ENCODE data around the gene OR10AG1.

OR10AG1 gene
- total RNA-seq = 0 reads per million in 3 donors

DNA sequence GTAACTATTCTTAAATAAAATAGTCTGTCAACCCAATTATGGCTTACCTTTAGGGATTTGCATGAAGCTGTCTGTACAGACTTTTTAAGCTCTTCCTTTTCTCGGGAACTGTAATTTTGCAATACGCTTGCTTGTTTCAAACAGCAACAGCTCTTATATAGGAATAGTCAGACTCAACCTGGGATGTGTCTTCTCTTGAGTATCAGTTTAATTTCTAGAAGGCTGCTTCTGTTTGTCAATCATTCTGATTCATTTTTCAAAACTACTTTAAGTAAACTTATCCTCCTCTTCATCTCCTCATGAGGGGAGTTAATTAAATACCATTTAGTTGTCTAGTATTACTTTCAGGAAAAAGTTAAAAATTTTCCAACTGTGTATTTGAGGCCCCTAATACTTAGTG, at the start of gene OR10AG1:
Gene OR10AG1, minus strand, starts transcription at position 101 of the 400 bp plus-strand sequence. Its CDS starts 38 bp downstream, at position 63.
- Histone ChIP-seq H3K9me3 (ENCODE audit: control insufficient read depth, low read length) (no peaks in the 10 kb centered on the region), H3K36me3 (ENCODE audit: control insufficient read depth, insufficient read depth, low read length) (no peaks in the 10 kb centered on the region)
- DNase-seq = no peak

GRCh38 chr11:56013805-56014204, 44.1 kb upstream of the OR10AG1 start:
- no peaks in the 10 kb centered on the region for H3K4me1 ChIP-seq (ENCODE audit: control insufficient read depth, insufficient read depth, low read length, poor library complexity, severe bottlenecking)
- no peaks in the 10 kb centered on the region for H3K27me3 ChIP-seq (replicated peaks; ENCODE audit: control insufficient read depth, insufficient read depth, low read length, poor library complexity, severe bottlenecking)
- DNase-seq = no peak
- H3K9me3 ChIP-seq (ENCODE audit: control insufficient read depth, low read length) = no peaks in the 10 kb centered on the region
- H3K27ac ChIP-seq (ENCODE audit: insufficient read depth, low read length, poor library complexity, severe bottlenecking) = no peak overlapping the region
- H3K36me3 ChIP-seq (ENCODE audit: control insufficient read depth, insufficient read depth, low read length) = no peaks in the 10 kb centered on the region
- H3K4me3 ChIP-seq (ENCODE audit: insufficient read depth, low read depth, low read length, poor library complexity, severe bottlenecking) = no peak overlapping the region

More for the DNA sequence above, at the start of gene OR10AG1:
- Histone ChIP-seq H3K4me1 (ENCODE audit: control insufficient read depth, insufficient read depth, low read length, poor library complexity, severe bottlenecking) (no peaks in the 10 kb centered on the region), H3K27me3 (replicated peaks; ENCODE audit: control insufficient read depth, insufficient read depth, low read length, poor library complexity, severe bottlenecking) (no peaks in the 10 kb centered on the region), H3K27ac (ENCODE audit: insufficient read depth, low read length, poor library complexity, severe bottlenecking) (no peak within 1 kb of the TSS), H3K4me3 (ENCODE audit: insufficient read depth, low read depth, low read length, poor library complexity, severe bottlenecking) (no peak within 1 kb of the TSS)

DNA sequence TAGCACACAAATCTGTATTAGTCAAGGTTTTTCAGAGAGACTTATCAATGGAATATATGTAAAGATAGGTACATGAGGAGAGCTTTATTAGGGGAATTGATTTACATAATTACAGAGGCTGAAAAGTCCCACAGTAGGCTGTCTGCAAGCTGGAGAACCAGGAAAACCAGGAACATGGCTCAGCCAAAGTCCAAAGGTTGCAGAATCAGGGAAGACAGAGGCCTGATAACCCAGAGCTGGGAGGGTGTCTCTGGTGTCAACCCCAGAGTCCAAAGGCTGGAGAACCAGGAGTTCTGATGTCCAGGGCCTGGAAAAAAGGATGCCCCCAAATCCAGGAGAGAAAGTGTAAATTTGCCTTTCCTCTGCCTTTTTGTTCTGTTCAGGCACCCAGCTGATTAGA, 41.0 kb upstream of the OR10AG1 start:
- Histone ChIP-seq H3K4me3 (ENCODE audit: insufficient read depth, low read depth, low read length, poor library complexity, severe bottlenecking) (no peak overlapping the region), H3K36me3 (ENCODE audit: control insufficient read depth, insufficient read depth, low read length) (no peaks in the 10 kb centered on the region), H3K27me3 (replicated peaks; ENCODE audit: control insufficient read depth, insufficient read depth, low read length, poor library complexity, severe bottlenecking) (no peaks in the 10 kb centered on the region), H3K9me3 (ENCODE audit: control insufficient read depth, low read length) (no peaks in the 10 kb centered on the region), H3K27ac (ENCODE audit: insufficient read depth, low read length, poor library complexity, severe bottlenecking) (no peak overlapping the region), H3K4me1 (ENCODE audit: control insufficient read depth, insufficient read depth, low read length, poor library complexity, severe bottlenecking) (no peaks in the 10 kb centered on the region)
- DNase-seq = no peak

DNA sequence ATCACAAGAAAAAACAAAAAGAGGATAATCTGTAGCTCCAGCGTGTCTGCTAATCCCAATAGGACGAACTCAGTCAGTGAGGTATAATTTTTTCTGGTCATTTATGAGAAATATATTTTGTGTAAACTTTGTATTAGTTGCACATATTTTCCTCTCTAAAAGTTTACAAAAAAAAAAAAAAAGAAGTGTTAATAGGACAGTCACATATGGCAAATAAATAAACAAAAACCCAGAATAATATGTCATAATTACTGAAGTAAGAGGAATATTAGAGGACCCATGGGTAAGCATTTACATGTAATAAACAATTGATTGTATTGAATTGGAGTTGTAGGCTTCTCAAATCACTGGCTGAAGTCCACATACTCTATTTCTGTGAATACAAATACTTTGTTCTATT, 24.8 kb upstream of the OR10AG1 start, which contains the start of gene OR5F1:
Gene OR5F1, minus strand, starts transcription at position 101 of the 400 bp plus-strand sequence. Its CDS starts 0 bp downstream, at position 101.
- Histone ChIP-seq H3K4me3 (ENCODE audit: insufficient read depth, low read depth, low read length, poor library complexity, severe bottlenecking) (no peak within 1 kb of the TSS), H3K36me3 (ENCODE audit: control insufficient read depth, insufficient read depth, low read length) (no peaks in the 10 kb centered on the region), H3K27ac (ENCODE audit: insufficient read depth, low read length, poor library complexity, severe bottlenecking) (no peak within 1 kb of the TSS), H3K27me3 (replicated peaks; ENCODE audit: control insufficient read depth, insufficient read depth, low read length, poor library complexity, severe bottlenecking) (no peaks in the 10 kb centered on the region), H3K4me1 (ENCODE audit: control insufficient read depth, insufficient read depth, low read length, poor library complexity, severe bottlenecking) (no peaks in the 10 kb centered on the region), H3K9me3 (ENCODE audit: control insufficient read depth, low read length) (no peaks in the 10 kb centered on the region)
- DNase-seq = no peak

GRCh38 chr11:55970935-55971334, 1.2 kb upstream of the OR10AG1 start:
- H3K27ac ChIP-seq (ENCODE audit: insufficient read depth, low read length, poor library complexity, severe bottlenecking) = no peak overlapping the region
- no peaks in the 10 kb centered on the region for H3K9me3 ChIP-seq (ENCODE audit: control insufficient read depth, low read length)
- H3K36me3 ChIP-seq (ENCODE audit: control insufficient read depth, insufficient read depth, low read length) = no peaks in the 10 kb centered on the region
- no peaks in the 10 kb centered on the region for H3K4me1 ChIP-seq (ENCODE audit: control insufficient read depth, insufficient read depth, low read length, poor library complexity, severe bottlenecking)
- no peaks in the 10 kb centered on the region for H3K27me3 ChIP-seq (replicated peaks; ENCODE audit: control insufficient read depth, insufficient read depth, low read length, poor library complexity, severe bottlenecking)
- no peak for DNase-seq
- H3K4me3 ChIP-seq (ENCODE audit: insufficient read depth, low read depth, low read length, poor library complexity, severe bottlenecking) = no peak overlapping the region

DNA sequence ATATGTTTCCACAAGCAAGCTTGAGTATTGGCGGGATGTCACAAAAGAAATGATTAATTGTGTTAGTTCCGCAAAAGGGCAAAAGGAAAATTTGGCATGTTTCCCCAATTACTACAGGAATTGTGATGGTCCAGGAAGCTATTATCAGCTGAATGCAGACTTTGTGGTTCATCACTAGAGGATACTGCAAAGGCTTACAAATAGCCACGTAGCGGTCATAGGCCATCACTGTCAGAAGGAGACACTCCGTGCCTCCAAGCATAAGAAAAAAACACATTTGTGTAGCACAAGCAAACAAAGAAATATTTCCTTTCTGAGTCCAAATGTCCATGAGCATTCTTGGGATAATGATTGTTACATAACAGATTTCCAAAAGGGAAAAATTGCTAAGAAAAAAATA, 1.8 kb downstream of the OR10AG1 start:
- H3K4me3 ChIP-seq (ENCODE audit: insufficient read depth, low read depth, low read length, poor library complexity, severe bottlenecking) = no peak overlapping the region
- no peaks in the 10 kb centered on the region for H3K4me1 ChIP-seq (ENCODE audit: control insufficient read depth, insufficient read depth, low read length, poor library complexity, severe bottlenecking)
- no peaks in the 10 kb centered on the region for H3K9me3 ChIP-seq (ENCODE audit: control insufficient read depth, low read length)
- no peak overlapping the region for H3K27ac ChIP-seq (ENCODE audit: insufficient read depth, low read length, poor library complexity, severe bottlenecking)
- H3K36me3 ChIP-seq (ENCODE audit: control insufficient read depth, insufficient read depth, low read length) = no peaks in the 10 kb centered on the region
- H3K27me3 ChIP-seq (replicated peaks; ENCODE audit: control insufficient read depth, insufficient read depth, low read length, poor library complexity, severe bottlenecking) = no peaks in the 10 kb centered on the region
- no peak for DNase-seq

DNA sequence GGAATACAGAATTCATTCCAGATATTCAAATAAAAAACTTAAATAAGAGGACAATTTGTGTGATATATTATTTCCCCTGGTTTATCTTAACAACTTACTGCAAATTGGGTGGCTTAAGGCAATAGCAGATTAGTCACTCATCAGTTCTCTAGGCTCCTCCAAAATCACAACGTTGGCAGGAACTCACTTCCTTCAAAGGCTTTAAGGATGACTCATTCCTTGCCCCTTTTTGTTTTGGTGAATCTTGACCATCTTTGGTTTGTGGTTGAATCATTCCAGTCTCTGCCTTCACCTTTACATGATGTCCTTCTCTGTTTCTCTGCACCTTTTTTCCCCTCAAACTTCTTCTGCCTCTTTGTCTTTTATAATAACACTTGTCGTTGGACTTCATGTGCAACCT, 3.4 kb downstream of the OR10AG1 start:
- H3K27me3 ChIP-seq (replicated peaks; ENCODE audit: control insufficient read depth, insufficient read depth, low read length, poor library complexity, severe bottlenecking) = no peaks in the 10 kb centered on the region
- no peaks in the 10 kb centered on the region for H3K36me3 ChIP-seq (ENCODE audit: control insufficient read depth, insufficient read depth, low read length)
- no peaks in the 10 kb centered on the region for H3K4me1 ChIP-seq (ENCODE audit: control insufficient read depth, insufficient read depth, low read length, poor library complexity, severe bottlenecking)
- DNase-seq = no peak
- no peaks in the 10 kb centered on the region for H3K9me3 ChIP-seq (ENCODE audit: control insufficient read depth, low read length)
- no peak overlapping the region for H3K27ac ChIP-seq (ENCODE audit: insufficient read depth, low read length, poor library complexity, severe bottlenecking)
- H3K4me3 ChIP-seq (ENCODE audit: insufficient read depth, low read depth, low read length, poor library complexity, severe bottlenecking) = no peak overlapping the region

GRCh38 chr11:55956521-55956920, 13.2 kb downstream of the OR10AG1 start:
- Histone ChIP-seq H3K27me3 (replicated peaks; ENCODE audit: control insufficient read depth, insufficient read depth, low read length, poor library complexity, severe bottlenecking) (no peaks in the 10 kb centered on the region), H3K27ac (ENCODE audit: insufficient read depth, low read length, poor library complexity, severe bottlenecking) (no peak overlapping the region), H3K9me3 (ENCODE audit: control insufficient read depth, low read length) (no peaks in the 10 kb centered on the region), H3K4me3 (ENCODE audit: insufficient read depth, low read depth, low read length, poor library complexity, severe bottlenecking) (no peak overlapping the region), H3K36me3 (ENCODE audit: control insufficient read depth, insufficient read depth, low read length) (no peaks in the 10 kb centered on the region), H3K4me1 (ENCODE audit: control insufficient read depth, insufficient read depth, low read length, poor library complexity, severe bottlenecking) (no peaks in the 10 kb centered on the region)
- no peak for DNase-seq

- Histone ChIP-seq H3K27me3 (replicated peaks; ENCODE audit: control insufficient read depth, insufficient read depth, low read length, poor library complexity, severe bottlenecking) (no peaks in the 10 kb centered on the region), H3K27ac (ENCODE audit: insufficient read depth, low read length, poor library complexity, severe bottlenecking) (no peak overlapping the region), H3K36me3 (ENCODE audit: control insufficient read depth, insufficient read depth, low read length) (no peaks in the 10 kb centered on the region), H3K4me3 (ENCODE audit: insufficient read depth, low read depth, low read length, poor library complexity, severe bottlenecking) (no peak overlapping the region), H3K9me3 (ENCODE audit: control insufficient read depth, low read length) (no peaks in the 10 kb centered on the region), H3K4me1 (ENCODE audit: control insufficient read depth, insufficient read depth, low read length, poor library complexity, severe bottlenecking) (no peaks in the 10 kb centered on the region)
- no peak for DNase-seq
Observed at GRCh38 chr11:55949330-55949729, 20.4 kb downstream of the OR10AG1 start.

DNA sequence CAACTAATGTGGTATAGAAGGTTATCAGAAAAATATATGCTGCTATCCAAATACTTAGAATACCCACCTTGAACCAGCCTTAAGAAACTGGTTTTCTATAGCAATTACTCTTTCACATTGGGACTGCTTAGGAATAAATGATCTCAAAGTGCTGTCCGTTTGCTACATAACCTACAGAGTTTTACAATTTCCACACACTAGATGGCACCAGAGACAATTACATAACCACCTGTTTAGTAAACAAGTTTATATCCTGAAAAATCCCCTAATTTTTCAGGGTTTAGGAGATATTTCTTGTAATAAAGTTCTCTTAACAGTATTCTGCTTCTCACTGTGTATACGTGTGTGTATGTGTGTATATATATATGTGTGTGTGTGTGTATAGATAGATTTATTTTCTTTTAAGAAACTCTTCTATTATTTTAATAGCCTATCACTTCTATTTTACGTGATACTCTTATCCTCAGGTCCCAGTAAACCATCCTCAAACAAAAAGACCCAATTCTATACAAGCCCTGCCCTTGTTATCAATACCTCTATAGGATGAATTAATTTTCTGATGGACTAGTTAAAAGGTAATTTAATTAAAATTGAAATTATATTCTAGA, 26.9 kb downstream of the OR10AG1 start:
- Histone ChIP-seq H3K27ac (ENCODE audit: insufficient read depth, low read length, poor library complexity, severe bottlenecking) (no peak overlapping the region), H3K36me3 (ENCODE audit: control insufficient read depth, insufficient read depth, low read length) (no peaks in the 10 kb centered on the region), H3K4me1 (ENCODE audit: control insufficient read depth, insufficient read depth, low read length, poor library complexity, severe bottlenecking) (no peaks in the 10 kb centered on the region), H3K9me3 (ENCODE audit: control insufficient read depth, low read length) (no peaks in the 10 kb centered on the region), H3K4me3 (ENCODE audit: insufficient read depth, low read depth, low read length, poor library complexity, severe bottlenecking) (no peak overlapping the region), H3K27me3 (replicated peaks; ENCODE audit: control insufficient read depth, insufficient read depth, low read length, poor library complexity, severe bottlenecking) (no peaks in the 10 kb centered on the region)
- DNase-seq = no peak
